ENCODE results near the gene GPD1.

DNA sequence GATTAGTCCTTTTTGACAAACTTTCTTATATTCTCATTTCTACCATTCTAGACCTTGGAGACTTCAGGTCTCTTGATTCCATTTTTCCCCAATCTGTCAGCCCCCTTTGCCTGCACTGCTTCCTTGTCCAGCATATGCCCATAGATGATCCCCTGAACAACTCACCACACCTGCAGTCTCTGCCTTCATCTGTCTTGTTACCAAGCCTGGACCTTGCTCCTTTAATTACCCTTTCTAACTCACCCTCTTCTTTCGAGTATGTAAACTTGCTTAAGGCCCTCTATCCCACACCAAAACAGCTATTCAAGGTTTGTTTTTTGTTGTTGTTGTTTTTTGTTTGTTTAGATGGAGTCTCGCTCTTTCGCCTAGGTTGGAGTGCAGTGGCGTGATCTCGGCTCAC lies 17.8 kb downstream of the GPD1 start:
- no peak for TF ChIP-seq EZH2 (IDR thresholded peaks at IDR 0.05; ENCODE audit: insufficient read depth, poor library complexity, severe bottlenecking)
- no peak for TF ChIP-seq EZH2phosphoT487 (IDR thresholded peaks at IDR 0.05; ENCODE audit: insufficient read depth, low read depth)
